ENCODE measurements around the gene FXYD5. TPM values are rescaled to one million over a fixed set of nuclear protein-coding genes. Genes with fewer than 3 reads are reported as not detected.

The FXYD5 gene
- total and polyA plus RNA-seq, 9 of the 15 experiments (the other 6 are each of a cell fraction or from before 2014, with no cell fraction given): 104 to 537 (median 174) TPM

- peak; percentile 4; the same call in 1 of the 2 replicates for TF ChIP-seq VEZF1 (CRISPR knock-in tag; IDR thresholded peaks at IDR 0.05)
- TF ChIP-seq TCF7L2 (IDR thresholded peaks at IDR 0.05; ENCODE audit: low read depth, low read length): no peak
- 0 out of 2 replicates have a peak, but pooled peaks have one; percentile 21 for TF ChIP-seq SP1 (CRISPR knock-in tag; IDR thresholded peaks at IDR 0.05)
- TF ChIP-seq MITF (IDR thresholded peaks at IDR 0.05): no peak
- no peak for TF ChIP-seq GTF2B (IDR thresholded peaks at IDR 0.05; ENCODE audit: extremely low read depth, insufficient read length)
- no peak for TF ChIP-seq FOXP1 (CRISPR knock-in tag; IDR thresholded peaks at IDR 0.05)
- no peak for TF ChIP-seq NR2C1 (IDR thresholded peaks at IDR 0.05)
- TF ChIP-seq NR2C1 (tag; IDR thresholded peaks at IDR 0.05): no peak
- no peak for TF ChIP-seq EP300 (IDR thresholded peaks at IDR 0.05; ENCODE audit: low read length)
- TF ChIP-seq ZNF77 (CRISPR knock-in tag; IDR thresholded peaks at IDR 0.05): no peak
- TF ChIP-seq ESRRA (IDR thresholded peaks at IDR 0.05; ENCODE audit: borderline replicate concordance, low read depth): no peak
- TF ChIP-seq FOXO4 (CRISPR knock-in tag; IDR thresholded peaks at IDR 0.05): no peak
- TF ChIP-seq KDM1A (IDR thresholded peaks at IDR 0.05): peak in 1 of 2 experiments; percentile 65; a peak in 2 of 4 replicates
- no peak for TF ChIP-seq NR3C1 (CRISPR knock-in tag; IDR thresholded peaks at IDR 0.05)
Observed at GRCh38 chr19:35143231-35143715, 11.3 kb upstream of the FXYD5 start, which contains the start of gene FXYD7 (continued).
